HG02759 (cell line): ENCODE results near the gene MOCOS.

Experiments used
- ATAC-seq: cut with Tn5 transposase; IDR thresholded peaks from one replicate; pipeline ENCODE4 v1.9.1; 2021; ENCODE audit warnings: mild to moderate bottlenecking, moderate library complexity; ENCODE audit not compliant: unreplicated experiment

MOCOS gene

GRCh38 chr18:36269157-36269556, 81.9 kb downstream of the MOCOS start:
- no peak for ATAC-seq

DNA sequence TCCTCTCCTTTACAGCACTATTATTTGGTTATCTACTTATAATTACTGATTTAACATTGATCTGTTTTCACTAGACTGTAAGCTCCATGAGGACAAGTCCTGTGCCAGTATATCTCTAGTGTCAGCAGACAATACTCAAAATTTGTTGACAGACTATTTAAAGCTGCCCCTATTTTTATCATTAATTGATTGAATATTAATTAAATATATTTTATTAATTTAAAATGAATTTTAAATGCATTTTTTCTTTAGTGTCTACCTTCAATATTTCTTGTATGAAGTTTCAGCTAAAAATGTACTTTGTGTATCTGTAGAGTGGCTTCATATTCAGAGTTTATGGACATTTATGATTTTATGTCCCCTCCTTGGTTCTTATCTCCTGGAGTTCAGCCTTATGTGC, 83.9 kb downstream of the MOCOS start:
- ATAC-seq, result no peak

DNA sequence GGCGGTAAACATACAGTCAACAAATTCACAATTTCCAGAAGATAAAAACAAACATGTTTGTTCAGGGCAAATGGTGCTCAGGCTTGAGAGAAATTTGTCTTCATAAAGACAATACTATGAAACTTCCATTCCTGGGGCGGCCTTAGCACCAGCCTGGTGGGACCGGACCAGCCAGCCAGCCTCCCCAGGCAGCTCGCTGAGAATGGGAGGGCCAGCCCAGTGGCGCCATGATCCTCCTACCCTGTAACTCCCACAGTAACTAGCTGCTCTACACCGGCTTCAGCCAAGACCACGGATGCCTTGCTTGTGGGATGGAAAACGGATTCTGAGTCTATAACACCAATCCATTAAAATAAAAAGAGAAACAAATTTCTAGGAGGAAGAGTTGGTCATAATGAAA, 86.0 kb downstream of the MOCOS start:
- no peak for ATAC-seq

GRCh38 chr18:36274083-36274715, 86.9 kb downstream of the MOCOS start:
- ATAC-seq, result no peak

DNA sequence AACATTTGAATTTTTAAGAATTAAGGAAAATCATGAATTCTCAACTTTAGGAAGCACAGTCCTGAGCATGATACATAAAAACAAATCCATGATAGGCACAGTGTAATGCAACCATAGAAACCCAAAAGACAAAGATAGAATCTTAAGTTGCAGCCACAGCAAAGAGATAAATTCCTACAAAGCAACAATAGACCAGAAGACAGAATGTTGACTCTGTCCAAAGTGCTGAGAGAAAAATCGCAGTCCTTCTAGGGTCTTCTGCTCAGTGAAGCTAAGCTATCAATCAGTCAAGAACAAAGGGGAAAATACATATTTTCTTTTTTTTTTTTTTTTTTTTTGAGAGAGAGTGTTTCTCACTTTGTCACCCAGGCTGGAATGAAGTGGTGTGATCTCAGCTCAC, 88.3 kb downstream of the MOCOS start:
- ATAC-seq, result no peak

DNA sequence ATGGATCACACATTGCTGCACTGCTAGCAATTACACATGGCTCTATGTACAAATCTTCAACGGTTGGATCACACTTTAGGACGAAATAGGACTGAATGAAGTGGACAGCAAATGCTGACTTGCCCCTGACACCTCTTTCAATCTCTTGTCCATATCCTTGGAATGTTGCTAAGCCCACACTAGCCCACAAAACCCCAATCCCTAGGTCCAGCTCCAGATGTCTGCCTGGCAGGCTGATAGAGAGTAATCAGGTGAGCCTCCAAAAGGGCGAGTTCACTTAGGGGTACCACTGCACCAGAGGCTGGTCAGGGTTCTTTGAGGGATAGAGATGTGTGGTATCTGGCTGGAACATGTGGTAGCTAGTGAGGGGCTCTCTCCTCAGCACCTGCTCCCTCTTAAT, 91.7 kb downstream of the MOCOS start:
- no peak for ATAC-seq

- ATAC-seq, result no peak
Observed at GRCh38 chr18:36281936-36282335, 94.6 kb downstream of the MOCOS start.

DNA sequence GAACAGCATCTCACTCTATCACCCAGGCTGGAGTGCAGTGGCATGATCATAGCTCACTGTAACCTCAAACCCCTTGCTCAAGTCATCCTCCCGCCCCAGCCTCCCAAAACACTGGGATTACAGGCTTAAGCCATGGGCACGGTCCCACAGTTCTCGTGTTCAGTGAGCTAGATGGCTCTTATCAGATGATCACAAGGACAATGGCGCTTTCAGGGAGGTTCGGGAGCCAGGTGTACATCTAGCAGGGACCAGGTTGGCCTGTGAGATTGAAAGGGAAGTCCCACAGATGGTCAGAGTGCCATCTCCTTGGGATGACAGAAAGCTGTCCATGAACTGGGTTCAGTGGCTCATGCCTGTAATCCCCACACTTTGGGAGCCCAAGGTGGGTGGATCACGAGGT, 96.2 kb downstream of the MOCOS start:
- no peak for ATAC-seq

- no peak for ATAC-seq
Observed at GRCh38 chr18:36284268-36284667, 97.0 kb downstream of the MOCOS start.

- ATAC-seq, result no peak
Observed at GRCh38 chr18:36284671-36285295, 97.5 kb downstream of the MOCOS start.

DNA sequence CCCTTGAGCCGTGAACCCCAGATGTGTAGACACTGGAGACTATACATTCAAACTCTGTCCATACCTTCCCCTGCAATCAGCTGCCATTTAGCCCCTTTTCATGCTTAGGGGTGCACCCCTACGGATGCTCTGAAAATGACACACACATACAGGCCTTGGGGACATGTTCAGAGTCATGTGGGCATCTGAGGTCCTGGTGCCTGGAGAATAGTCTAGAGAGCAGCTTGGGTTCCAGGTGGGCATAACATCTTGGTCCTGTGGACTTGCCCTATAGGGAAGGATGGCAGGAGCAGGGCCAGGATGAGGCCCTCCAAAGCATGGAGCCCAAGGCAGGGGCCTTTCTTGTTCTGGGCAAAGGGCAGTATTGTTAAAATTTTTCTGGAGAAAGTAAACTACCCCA, 100.4 kb downstream of the MOCOS start:
- ATAC-seq, result no peak

DNA sequence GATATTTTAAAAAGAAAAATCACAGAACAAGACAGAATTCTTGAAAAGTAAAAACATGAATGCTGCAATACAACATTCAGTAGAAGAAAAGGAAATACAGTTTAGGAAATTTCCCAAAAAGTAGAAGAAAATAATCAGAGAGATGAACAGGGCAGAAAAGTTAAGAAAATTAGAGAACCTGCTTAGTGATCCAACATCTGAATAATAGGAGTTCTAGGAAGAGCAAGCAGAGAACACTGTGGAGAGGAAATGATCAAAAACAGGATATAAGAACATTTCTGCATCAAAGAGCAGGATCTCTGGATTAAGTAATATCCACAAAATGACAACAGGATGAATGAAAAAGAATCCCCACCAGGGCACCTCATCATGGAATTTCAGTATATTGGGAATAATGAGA, 101.4 kb downstream of the MOCOS start:
- ATAC-seq, result no peak

DNA sequence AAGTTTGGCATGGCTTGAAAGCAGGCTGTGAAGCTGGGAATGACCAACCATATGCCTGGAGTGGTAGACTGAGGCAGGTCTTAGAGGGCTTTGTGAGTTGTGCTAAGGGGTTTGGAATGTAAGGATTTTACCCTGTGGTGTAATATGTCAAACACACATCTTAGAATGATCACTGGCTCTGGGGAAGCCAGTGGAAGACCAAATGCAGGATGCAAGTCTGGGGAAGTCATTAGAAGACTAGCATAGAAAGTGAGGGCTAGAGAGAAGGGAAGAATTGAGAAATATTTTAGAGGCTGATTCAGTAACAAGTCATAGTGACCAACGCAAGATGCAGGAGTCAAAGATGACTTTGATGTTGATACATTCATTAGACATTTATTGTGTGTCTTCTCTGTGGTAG, 106.7 kb downstream of the MOCOS start:
- no peak for ATAC-seq

DNA sequence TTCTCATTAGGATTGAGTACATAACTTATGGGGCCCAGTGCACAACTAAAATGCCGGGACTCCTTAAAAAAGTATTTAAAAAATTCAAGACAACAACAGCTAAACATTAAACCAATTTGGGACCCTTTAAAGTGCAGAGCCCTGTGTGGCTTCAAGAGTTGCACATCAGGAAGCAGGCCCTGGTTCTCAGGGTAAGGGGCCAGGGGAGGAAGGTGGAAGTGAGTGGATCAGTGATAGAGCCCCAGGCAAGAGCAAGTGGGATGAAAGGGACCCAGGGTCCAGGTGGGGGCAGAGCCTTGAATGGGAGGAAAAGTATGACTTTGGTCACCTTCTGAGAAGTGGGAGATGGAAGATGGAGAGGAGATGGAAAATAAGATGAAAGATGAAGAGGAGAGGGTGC, 107.9 kb downstream of the MOCOS start:
- no peak for ATAC-seq

DNA sequence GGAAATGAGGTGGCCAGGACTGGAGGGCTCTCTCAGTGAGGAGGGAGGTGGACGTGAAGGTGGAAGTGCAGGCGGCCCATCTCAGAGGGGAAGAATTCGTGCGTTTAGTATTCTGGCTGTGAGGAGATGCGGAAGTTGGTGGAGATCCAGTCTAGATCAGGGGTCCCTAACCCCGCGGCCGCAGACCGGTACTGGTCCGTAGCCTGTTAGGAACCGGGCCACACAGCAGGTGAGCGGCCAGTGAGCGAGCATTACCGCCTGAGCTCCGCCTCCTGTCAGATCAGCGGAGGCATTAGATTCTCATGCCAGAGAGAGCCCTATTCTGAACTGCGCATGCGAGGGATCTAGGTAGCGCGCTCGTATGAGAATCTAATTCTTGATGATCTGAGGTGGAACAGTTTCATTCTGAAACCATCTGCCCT, 108.6 kb downstream of the MOCOS start:
- no peak for ATAC-seq

- peak; percentile 20 for ATAC-seq
Observed at GRCh38 chr18:36296650-36297416, 109.5 kb downstream of the MOCOS start.

DNA sequence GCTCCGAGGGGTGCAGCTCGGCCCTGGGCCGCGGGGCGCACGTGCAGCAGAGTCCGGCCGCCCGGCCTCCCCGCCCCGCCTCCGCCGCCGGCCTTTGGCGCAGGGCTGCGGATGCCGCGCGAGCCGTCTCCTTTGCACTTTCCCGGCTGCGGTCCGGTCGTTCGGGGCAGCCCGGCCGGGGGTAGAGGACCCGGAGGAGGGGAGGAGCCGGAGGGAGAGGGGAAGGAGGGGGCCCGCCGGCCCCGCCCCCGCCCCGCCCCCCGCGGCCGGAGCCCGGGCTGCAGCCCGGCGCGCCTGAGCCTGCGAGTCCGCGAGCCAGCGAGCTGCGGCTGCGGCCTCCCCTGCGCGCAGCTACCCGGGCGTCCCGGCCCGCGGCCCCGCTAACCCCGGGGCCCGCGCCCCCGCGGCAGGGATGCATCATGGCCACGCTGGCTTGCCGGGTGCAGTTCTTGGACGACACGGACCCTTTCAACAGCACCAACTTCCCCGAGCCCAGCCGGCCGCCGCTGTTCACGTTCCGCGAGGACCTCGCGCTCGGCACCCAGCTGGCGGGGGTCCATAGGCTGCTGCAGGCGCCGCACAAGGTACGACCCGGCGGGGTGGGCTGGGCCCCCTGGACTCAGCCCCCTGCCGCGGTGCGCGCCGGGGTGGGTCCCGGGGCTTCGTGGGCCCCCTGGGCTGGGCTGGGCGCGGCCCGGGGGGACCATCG, 110.3 kb downstream of the MOCOS start, which contains the start of gene FHOD3:
TSS of gene FHOD3 (plus strand) at position 297 of the 709 bp plus-strand sequence. CDS start at position 420, 123 bp downstream.
- peak; percentile 74 for ATAC-seq

- ATAC-seq, result peak; percentile 33
Observed at GRCh38 chr18:36298126-36298741, 110.9 kb downstream of the MOCOS start.

GRCh38 chr18:36299015-36299414, 111.7 kb downstream of the MOCOS start:
- ATAC-seq, result no peak

GRCh38 chr18:36300211-36300610, 112.9 kb downstream of the MOCOS start:
- no peak for ATAC-seq

DNA sequence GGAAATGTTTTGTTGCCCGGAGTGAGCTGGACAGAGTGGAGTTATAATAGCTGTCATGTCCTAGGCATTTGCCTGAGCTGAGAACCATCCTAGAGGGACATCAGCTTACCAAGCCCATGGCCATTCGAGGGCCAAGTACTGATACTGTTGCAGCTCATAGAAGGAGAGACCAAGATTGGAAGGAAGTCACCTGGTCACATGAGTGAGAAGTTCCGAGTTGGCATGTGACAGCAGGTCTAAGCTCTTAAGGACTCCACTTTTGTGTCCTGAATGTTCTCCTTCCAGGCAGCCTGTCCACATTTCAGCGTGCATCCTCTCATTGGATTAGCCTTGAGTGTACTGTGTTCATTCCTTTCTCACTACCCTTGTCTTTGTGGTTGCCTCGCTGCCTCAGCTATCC, 114.6 kb downstream of the MOCOS start:
- ATAC-seq, result no peak
